ENCODE results near the gene LAMP2. TPM values are rescaled to one million over a fixed set of nuclear protein-coding genes. Genes with fewer than 3 reads are reported as not detected.
A peak's percentile ranks its signal among the peaks of the same experiment; 100 is the strongest.
"Not testable (repeated sequence)": the region's sequence is repeated elsewhere in the genome, so short reads cannot be mapped to it uniquely, and the experiment has no call there.

LAMP2 gene
- total RNA-seq (2014; rRNA removed; shearing (Covaris generic); ENCODE audit: low replicate concordance) = 13.7 and 46.1 TPM in 2 replicates

DNA sequence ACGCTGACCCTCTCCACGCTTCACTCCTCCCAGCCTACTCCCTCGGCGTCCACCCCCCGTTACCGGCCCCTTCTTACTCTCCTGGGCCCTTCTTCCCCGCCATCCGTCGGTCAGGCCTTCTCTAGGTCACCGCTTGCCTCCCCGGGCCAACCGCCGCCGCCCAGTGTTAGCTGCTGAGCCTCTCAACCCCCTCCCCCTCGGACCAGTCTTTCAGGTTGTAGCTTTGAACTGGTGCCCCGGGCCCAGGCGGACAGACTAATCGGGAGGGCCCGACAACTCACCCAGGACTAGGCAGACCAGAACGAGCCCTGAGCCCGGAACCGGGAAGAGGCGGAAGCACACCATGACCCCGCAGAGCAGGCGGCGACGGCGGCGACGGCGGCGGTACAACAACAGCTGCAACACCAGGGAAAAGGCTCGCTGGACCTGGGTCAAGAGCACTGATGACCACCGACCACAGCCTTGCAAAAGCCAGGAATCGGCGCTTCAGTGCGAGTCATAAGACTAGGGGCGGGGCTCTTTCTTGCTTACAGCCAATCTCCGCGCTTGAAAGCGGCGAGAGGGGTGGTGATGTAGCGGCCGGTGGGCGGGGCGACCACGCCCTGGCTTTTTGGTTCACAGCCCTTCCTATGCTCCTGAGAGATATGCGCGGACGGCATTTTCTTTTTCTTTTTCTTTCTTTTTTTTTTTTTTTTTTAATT is at the start of gene LAMP2:
LAMP2 (minus strand) TSS at position 472 of the 701 bp plus-strand sequence; CDS start at position 345, 127 bp downstream.
- Histone ChIP-seq H2AFZ (ENCODE audit: low read length) (peak within 1 kb of the TSS; percentile 58; the same call in 1 of the 2 replicates), H3K27me3 (ENCODE audit: low read length) (no peaks in the 10 kb centered on the region), H3K9ac (ENCODE audit: low read length) (peak within 1 kb of the TSS; percentile 78), H3K4me2 (ENCODE audit: low read depth, low read length, poor library complexity, severe bottlenecking) (peak within 1 kb of the TSS; percentile 70), H3K79me2 (ENCODE audit: low read length) (peaks cover 36% of the 10 kb centered on the region), H3K4me1 (ENCODE audit: low read length) (peaks cover 5% of the 10 kb centered on the region), H3K36me3 (ENCODE audit: insufficient read depth, low read length) (no peaks in the 10 kb centered on the region), H3K9me2 (replicated peaks; ENCODE audit: insufficient read depth, low read length) (no peaks in the 10 kb centered on the region), H3K27ac (ENCODE audit: low read length) (no peak within 1 kb of the TSS), H4K20me1 (ENCODE audit: insufficient read depth, low read depth, low read length) (peaks cover 3% of the 10 kb centered on the region; the same call in 1 of the 2 replicates), H3K4me3 (ENCODE audit: low read length) (peak within 1 kb of the TSS; percentile 89), H3K9me3 (ENCODE audit: low read length) (no peaks in the 10 kb centered on the region)
- peak; percentile 90 for DNase-seq

DNA sequence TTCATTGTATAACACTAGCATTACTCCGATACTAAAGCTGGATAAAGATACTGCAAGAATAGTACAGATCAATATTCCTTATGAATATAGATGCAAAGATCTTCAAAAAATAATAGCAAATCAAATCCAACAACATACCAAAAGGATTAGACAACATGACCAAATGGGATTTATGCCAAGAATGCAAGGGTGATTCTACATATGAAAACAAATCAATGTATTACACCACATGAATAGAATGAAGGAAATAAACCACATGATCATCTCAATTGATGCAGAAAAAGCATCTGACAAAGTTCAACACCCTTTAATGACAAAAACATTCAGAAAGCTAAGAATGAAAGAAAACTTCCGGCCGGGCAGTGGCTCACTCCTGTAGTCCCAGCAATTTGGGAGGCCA is 48.8 kb upstream of the LAMP2 start:
- Histone ChIP-seq H3K79me2 (ENCODE audit: low read length) (no peaks in the 10 kb centered on the region), H3K36me3 (ENCODE audit: insufficient read depth, low read length) (no peaks in the 10 kb centered on the region), H3K27me3 (ENCODE audit: low read length) (no peaks in the 10 kb centered on the region), H3K4me1 (ENCODE audit: low read length) (no peaks in the 10 kb centered on the region), H3K9ac (ENCODE audit: low read length) (no peak overlapping the region), H4K20me1 (ENCODE audit: insufficient read depth, low read depth, low read length) (no peaks in the 10 kb centered on the region), H3K27ac (ENCODE audit: low read length) (no peak overlapping the region), H3K9me2 (replicated peaks; ENCODE audit: insufficient read depth, low read length) (no peaks in the 10 kb centered on the region), H3K4me2 (ENCODE audit: low read depth, low read length, poor library complexity, severe bottlenecking) (no peak overlapping the region), H3K9me3 (ENCODE audit: low read length) (no peaks in the 10 kb centered on the region), H3K4me3 (ENCODE audit: low read length) (no peak overlapping the region), H2AFZ (ENCODE audit: low read length) (no peak overlapping the region)
- no peak for DNase-seq

DNA sequence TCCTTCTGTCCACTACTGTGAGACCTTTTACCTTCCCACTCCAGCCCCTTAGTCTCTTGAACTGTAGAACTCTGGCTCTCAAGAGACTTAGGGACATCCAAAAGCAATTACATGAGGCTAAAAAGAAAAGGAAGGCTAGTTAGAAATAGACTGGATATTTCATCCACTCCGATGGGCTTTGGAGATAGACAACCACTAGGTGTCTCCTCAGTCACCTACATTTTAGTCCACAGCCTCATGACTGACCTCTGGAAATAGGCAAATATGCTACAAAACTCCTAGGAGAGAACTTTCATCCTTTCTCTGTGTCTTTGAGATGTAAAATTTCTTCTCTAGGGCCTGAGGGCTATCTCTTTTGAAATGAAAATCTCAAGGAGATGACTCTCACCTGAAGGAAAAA is 45.1 kb upstream of the LAMP2 start:
- H3K36me3 ChIP-seq (ENCODE audit: insufficient read depth, low read length) = no peaks in the 10 kb centered on the region
- no peak overlapping the region for H3K4me2 ChIP-seq (ENCODE audit: low read depth, low read length, poor library complexity, severe bottlenecking)
- H3K27me3 ChIP-seq (ENCODE audit: low read length) = no peaks in the 10 kb centered on the region
- no peaks in the 10 kb centered on the region for H3K9me3 ChIP-seq (ENCODE audit: low read length)
- peak; percentile 46 for DNase-seq
- H3K4me3 ChIP-seq (ENCODE audit: low read length) = no peak overlapping the region
- H3K27ac ChIP-seq (ENCODE audit: low read length) = no peak overlapping the region
- H3K9me2 ChIP-seq (replicated peaks; ENCODE audit: insufficient read depth, low read length) = no peaks in the 10 kb centered on the region
- no peak overlapping the region for H3K9ac ChIP-seq (ENCODE audit: low read length)
- H3K4me1 ChIP-seq (ENCODE audit: low read length) = no peaks in the 10 kb centered on the region
- no peaks in the 10 kb centered on the region for H3K79me2 ChIP-seq (ENCODE audit: low read length)
- no peak overlapping the region for H2AFZ ChIP-seq (ENCODE audit: low read length)
- no peaks in the 10 kb centered on the region for H4K20me1 ChIP-seq (ENCODE audit: insufficient read depth, low read depth, low read length)

DNA sequence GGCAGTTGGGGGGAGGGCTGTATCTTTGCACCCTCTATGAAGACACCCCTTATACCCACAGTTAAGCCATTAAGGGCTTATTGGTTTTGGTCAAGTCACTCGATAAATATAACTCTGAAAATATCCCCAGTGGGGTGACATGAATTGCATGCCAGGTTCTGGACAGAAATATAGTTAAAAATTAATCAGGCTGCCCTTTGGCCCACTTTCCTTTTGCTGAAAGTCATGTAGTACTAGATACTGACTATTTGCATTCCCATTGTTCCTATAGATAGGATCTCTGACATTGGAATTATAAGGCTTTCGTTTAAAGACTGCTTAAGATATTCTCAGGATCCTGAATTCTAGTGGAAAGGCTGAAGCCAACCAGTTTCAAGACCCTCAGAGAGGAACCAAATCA is 43.5 kb upstream of the LAMP2 start:
- no peaks in the 10 kb centered on the region for H3K9me3 ChIP-seq (ENCODE audit: low read length)
- no peaks in the 10 kb centered on the region for H3K36me3 ChIP-seq (ENCODE audit: insufficient read depth, low read length)
- H3K9ac ChIP-seq (ENCODE audit: low read length) = no peak overlapping the region
- H3K79me2 ChIP-seq (ENCODE audit: low read length) = no peaks in the 10 kb centered on the region
- no peak overlapping the region for H3K27ac ChIP-seq (ENCODE audit: low read length)
- no peak overlapping the region for H3K4me3 ChIP-seq (ENCODE audit: low read length)
- no peak for DNase-seq
- no peak overlapping the region for H2AFZ ChIP-seq (ENCODE audit: low read length)
- no peaks in the 10 kb centered on the region for H3K9me2 ChIP-seq (replicated peaks; ENCODE audit: insufficient read depth, low read length)
- H3K27me3 ChIP-seq (ENCODE audit: low read length) = no peaks in the 10 kb centered on the region
- H3K4me1 ChIP-seq (ENCODE audit: low read length) = no peaks in the 10 kb centered on the region
- no peaks in the 10 kb centered on the region for H4K20me1 ChIP-seq (ENCODE audit: insufficient read depth, low read depth, low read length)
- no peak overlapping the region for H3K4me2 ChIP-seq (ENCODE audit: low read depth, low read length, poor library complexity, severe bottlenecking)

DNA sequence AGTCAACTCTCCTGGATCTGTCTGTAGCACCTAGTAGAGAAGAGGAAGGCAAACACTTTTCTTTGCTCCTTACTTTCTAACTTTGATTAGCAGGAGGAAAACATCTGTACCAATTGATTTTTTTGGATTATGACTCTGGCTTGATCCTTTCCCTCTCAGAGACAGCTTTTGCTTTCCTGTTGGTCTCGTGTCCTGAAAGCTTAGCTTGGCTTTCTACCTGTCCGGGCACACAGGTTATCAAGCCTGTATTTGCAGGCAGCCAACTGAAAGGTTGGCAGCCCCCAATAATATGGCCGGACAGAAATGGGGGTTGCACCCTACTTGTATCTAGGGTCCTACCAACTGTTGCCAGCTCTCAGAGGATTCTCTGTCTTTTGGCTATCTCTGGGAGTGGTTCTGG is 43.1 kb upstream of the LAMP2 start:
- Histone ChIP-seq H3K9me3 (ENCODE audit: low read length) (no peaks in the 10 kb centered on the region), H4K20me1 (ENCODE audit: insufficient read depth, low read depth, low read length) (no peaks in the 10 kb centered on the region), H3K36me3 (ENCODE audit: insufficient read depth, low read length) (no peaks in the 10 kb centered on the region), H3K4me1 (ENCODE audit: low read length) (no peaks in the 10 kb centered on the region), H3K27me3 (ENCODE audit: low read length) (no peaks in the 10 kb centered on the region), H3K9ac (ENCODE audit: low read length) (no peak overlapping the region), H3K9me2 (replicated peaks; ENCODE audit: insufficient read depth, low read length) (no peaks in the 10 kb centered on the region), H2AFZ (ENCODE audit: low read length) (no peak overlapping the region), H3K4me2 (ENCODE audit: low read depth, low read length, poor library complexity, severe bottlenecking) (no peak overlapping the region), H3K27ac (ENCODE audit: low read length) (no peak overlapping the region), H3K4me3 (ENCODE audit: low read length) (no peak overlapping the region), H3K79me2 (ENCODE audit: low read length) (no peaks in the 10 kb centered on the region)
- no peak for DNase-seq

DNA sequence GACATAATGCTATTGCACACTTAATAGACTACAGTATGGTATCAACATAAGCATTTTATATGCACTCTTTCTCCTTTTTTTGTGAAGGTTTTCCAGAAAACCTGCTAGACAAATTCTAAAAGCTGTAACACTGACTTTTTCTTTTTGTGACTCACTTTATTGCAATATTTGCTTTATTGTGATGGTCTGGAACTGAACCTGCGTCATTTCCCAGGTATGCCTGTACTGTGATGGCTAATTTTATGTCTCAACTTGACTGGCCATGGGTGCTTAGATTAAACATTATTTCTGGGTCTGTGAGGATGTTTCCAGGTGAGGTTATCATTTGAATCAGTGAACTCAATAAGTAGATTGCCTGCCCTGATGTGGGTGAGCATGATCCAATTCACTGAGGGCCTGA is 35.5 kb upstream of the LAMP2 start:
- H3K79me2 ChIP-seq (ENCODE audit: low read length) = no peaks in the 10 kb centered on the region
- H3K9me2 ChIP-seq (replicated peaks; ENCODE audit: insufficient read depth, low read length) = no peaks in the 10 kb centered on the region
- no peak overlapping the region for H3K27ac ChIP-seq (ENCODE audit: low read length)
- no peaks in the 10 kb centered on the region for H4K20me1 ChIP-seq (ENCODE audit: insufficient read depth, low read depth, low read length)
- no peaks in the 10 kb centered on the region for H3K4me1 ChIP-seq (ENCODE audit: low read length)
- no peaks in the 10 kb centered on the region for H3K27me3 ChIP-seq (ENCODE audit: low read length)
- H2AFZ ChIP-seq (ENCODE audit: low read length) = no peak overlapping the region
- H3K36me3 ChIP-seq (ENCODE audit: insufficient read depth, low read length) = no peaks in the 10 kb centered on the region
- no peak overlapping the region for H3K9ac ChIP-seq (ENCODE audit: low read length)
- no peak for DNase-seq
- no peak overlapping the region for H3K4me3 ChIP-seq (ENCODE audit: low read length)
- no peak overlapping the region for H3K4me2 ChIP-seq (ENCODE audit: low read depth, low read length, poor library complexity, severe bottlenecking)
- no peaks in the 10 kb centered on the region for H3K9me3 ChIP-seq (ENCODE audit: low read length)

DNA sequence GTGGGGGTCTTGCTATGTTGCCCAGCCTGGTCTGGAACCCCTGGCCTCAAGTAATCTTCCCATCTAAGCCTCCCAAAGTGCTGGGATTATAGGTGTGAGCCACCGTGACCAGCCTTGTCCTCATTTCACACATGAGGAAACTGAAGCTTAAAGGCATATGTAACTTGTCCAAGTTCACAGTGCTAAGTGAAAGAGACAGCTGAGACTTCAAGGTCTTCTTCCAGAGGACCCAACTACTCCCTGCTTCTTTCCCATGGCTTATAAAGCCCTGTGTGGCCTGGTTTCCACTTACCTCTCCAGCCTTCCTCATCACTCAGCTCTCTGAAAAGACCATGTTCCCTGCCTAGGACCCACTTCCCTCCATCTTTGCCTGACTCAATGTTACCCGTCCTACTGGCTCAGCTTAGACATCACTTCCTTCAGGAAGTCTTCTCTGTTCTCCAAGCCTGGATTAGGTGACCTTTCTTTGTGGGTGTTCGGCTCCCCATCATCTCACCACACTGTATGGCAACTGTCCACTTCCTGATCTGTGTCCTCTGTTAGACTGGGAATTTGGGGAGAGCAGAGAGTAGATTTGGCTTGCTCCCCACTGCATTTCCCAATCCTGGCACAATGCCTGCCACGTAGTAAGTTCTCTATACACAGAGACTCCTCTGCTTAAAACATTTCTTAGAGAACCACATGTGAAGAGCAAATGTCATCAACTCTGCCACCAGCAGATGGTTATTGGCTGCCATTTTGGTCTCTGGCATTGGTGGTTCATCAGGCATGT is 30.4 kb upstream of the LAMP2 start:
- Histone ChIP-seq H3K27ac (ENCODE audit: low read length) (no peak overlapping the region), H2AFZ (ENCODE audit: low read length) (no peak overlapping the region)

DNA sequence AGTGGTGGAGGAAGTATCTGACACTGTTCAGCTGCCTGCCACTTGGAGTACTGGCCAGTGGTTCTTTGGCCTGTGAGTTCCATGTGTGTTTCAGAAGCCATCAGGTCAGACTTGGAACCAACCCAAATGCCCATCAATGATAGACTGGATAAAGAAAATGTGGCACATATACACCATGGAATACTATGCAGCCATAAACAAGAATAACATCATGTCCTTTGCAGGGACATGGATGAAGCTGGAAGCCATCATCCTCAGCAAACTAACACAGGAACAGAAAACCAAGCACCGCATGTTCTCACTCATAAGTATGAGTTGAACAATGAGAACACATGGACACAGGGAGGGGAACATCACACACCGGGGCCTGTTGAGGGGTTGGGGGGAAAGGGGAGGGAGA is 21.0 kb upstream of the LAMP2 start:
- not testable (repeated sequence) for DNase-seq; H3K27me3 ChIP-seq (ENCODE audit: low read length); H3K9ac ChIP-seq (ENCODE audit: low read length); H3K9me2 ChIP-seq (replicated peaks; ENCODE audit: insufficient read depth, low read length); H3K36me3 ChIP-seq (ENCODE audit: insufficient read depth, low read length); H3K4me2 ChIP-seq (ENCODE audit: low read depth, low read length, poor library complexity, severe bottlenecking); H3K4me3 ChIP-seq (ENCODE audit: low read length); H4K20me1 ChIP-seq (ENCODE audit: insufficient read depth, low read depth, low read length); H3K9me3 ChIP-seq (ENCODE audit: low read length); H3K79me2 ChIP-seq (ENCODE audit: low read length); H3K27ac ChIP-seq (ENCODE audit: low read length); H2AFZ ChIP-seq (ENCODE audit: low read length)
- peaks cover 15% of the 10 kb centered on the region for H3K4me1 ChIP-seq (ENCODE audit: low read length)

More for the DNA sequence above, 30.4 kb upstream of the LAMP2 start:
- Histone ChIP-seq H3K9me2 (replicated peaks; ENCODE audit: insufficient read depth, low read length) (no peaks in the 10 kb centered on the region), H3K27me3 (ENCODE audit: low read length) (no peaks in the 10 kb centered on the region), H4K20me1 (ENCODE audit: insufficient read depth, low read depth, low read length) (no peaks in the 10 kb centered on the region), H3K4me1 (ENCODE audit: low read length) (no peaks in the 10 kb centered on the region), H3K79me2 (ENCODE audit: low read length) (no peaks in the 10 kb centered on the region), H3K4me2 (ENCODE audit: low read depth, low read length, poor library complexity, severe bottlenecking) (no peak overlapping the region), H3K36me3 (ENCODE audit: insufficient read depth, low read length) (no peaks in the 10 kb centered on the region), H3K9me3 (ENCODE audit: low read length) (no peaks in the 10 kb centered on the region), H3K9ac (ENCODE audit: low read length) (no peak overlapping the region), H3K4me3 (ENCODE audit: low read length) (no peak overlapping the region)
- DNase-seq = no peak
